H7 (cell line): ENCODE measurements around the gene LIN7B. TPM values are rescaled to one million over a fixed set of nuclear protein-coding genes. Genes with fewer than 3 reads are reported as not detected.
"Not testable (repeated sequence)": the region's sequence is repeated elsewhere in the genome, so short reads cannot be mapped to it uniquely, and the experiment has no call there.

Experiments used
- DNase-seq: peaks from one replicate; pipeline ENCODE4 v3.0.0; 2012
- H3K27me3 ChIP-seq: 2 replicates; pipeline ENCODE4 v1.6.0; 2011; ENCODE audit warnings: mild to moderate bottlenecking, low read length; ENCODE audit not compliant: control insufficient read depth, insufficient read depth
- H3K36me3 ChIP-seq: replicated peaks from 2 replicates; pipeline ENCODE4 v1.5.1; 2011; ENCODE audit warnings: low read length; ENCODE audit not compliant: control insufficient read depth, insufficient read depth
- H3K4me3 ChIP-seq: 2 replicates; pipeline ENCODE4 v1.5.1; 2011; ENCODE audit warnings: low read depth, mild to moderate bottlenecking, control low read depth, low read length, moderate library complexity; ENCODE audit not compliant: insufficient read depth
- total RNA-seq: library from RNA; depleted of rRNA; stranded (reverse); fragments of >200 nt; shearing (Covaris generic); gene quantifications from 2 replicates; pipeline ENCODE4 v1.2.3, GENCODE V29; 2014

LIN7B gene
- total RNA-seq, 1 experiment from 2014 or later, result 4.1 TPM

DNA sequence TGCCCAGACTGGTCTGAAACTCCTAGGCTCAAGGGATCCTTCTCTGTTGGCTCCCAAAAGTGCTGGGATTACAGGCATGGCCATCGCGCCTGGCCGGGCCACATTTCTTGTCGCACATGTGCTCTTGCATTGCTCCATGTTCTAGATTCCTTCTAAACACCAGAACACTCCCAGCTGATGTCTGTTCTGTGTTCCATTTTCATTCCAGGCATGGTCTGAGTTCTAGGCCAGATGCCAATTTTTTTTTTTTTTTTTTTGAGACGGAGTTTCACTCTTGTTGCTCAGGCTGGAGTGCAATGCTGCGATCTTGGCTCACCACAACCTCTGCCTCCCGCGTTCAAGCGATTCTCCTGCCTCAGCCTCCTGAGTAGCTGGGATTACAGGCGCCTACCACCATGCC lies 7.7 kb downstream of the LIN7B start:
- not testable (repeated sequence) for H3K4me3 ChIP-seq, H3K36me3 ChIP-seq, DNase-seq
- H3K27me3 ChIP-seq, result peaks cover 37% of the 10 kb centered on the region

DNA sequence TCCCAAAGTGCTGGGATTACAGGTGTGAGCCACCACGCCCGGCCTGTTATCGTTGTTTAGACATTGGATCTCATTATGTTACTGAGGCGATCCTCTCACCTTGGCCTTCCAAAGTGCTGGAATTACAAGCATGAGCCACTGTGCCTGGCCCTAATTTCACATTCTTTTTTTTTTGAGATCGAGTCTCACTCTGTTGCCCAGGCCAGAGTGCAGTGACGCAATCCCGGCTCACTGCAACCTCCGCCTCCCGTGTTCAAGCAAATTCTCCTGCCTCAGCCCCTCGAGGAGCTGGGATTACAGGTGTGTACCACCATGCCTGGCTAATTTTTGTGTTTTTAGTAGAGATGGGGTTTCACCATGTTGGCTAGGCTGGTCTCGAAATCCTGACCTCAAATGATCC lies 9.1 kb downstream of the LIN7B start:
- H3K36me3 ChIP-seq, H3K4me3 ChIP-seq, DNase-seq: not testable (repeated sequence)
- H3K27me3 ChIP-seq, result peaks cover 39% of the 10 kb centered on the region

DNA sequence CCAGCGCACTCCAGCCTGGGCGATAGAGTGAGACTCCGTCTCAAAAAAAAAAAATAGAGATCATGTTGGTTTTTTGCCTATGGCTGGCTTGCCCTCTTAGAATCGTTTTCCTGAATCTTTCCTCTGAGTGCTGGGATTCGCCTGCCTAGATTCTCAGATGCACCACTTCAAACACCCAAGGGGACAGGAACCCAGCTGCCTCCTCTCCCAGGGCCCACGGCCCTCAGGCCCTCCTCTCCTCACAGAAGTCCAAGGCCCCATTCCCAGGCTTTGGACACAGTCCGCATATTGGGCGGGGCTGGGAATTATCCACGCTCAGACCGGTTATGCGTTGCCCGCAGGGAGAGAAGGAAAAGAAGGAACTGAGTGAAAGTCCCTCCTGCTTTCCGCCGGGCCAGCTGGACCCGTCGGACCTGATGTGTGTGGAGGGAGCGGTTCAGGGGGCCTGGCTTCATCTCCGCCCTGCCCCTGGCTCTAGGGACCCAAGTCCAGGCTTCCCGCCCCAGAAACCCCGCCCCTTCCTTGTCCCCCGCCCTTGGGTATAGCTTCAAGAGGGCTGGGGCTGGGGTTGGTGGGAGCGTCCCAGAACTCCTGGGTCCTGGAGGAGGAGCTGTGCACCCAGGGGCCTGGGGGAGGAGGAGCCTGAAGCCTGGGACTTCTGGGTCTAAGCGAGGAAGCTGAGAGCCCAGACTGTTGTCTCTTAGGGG lies 11.0 kb downstream of the LIN7B start:
- Histone ChIP-seq H3K27me3 (peaks cover 40% of the 10 kb centered on the region), H3K4me3 (peak overlapping the region; percentile 16; the same call in 1 of the 2 replicates), H3K36me3 (no peaks in the 10 kb centered on the region; the same call in 1 of the 2 replicates)
- peak; percentile 88 for DNase-seq

DNA sequence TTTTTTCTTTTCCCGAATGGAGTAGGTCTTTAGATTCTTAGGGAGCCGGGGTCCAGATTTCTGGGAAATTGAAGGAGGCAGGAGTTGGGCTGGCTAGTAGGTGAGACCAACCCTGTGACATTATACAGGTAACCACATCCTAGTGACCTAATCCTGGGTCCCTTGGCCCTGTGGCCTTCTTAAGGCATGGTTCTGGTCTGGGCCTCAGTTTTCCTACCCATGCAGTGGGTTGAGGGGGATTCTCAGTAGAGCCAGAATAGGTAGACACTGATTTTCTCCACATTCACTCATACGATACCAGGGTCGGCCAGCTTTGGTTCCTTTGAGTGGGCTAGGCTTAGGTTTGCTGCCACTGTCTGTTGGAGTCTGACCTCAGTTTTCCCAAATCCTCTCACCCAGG lies 12.4 kb downstream of the LIN7B start:
- DNase-seq, result no peak
- H3K36me3 ChIP-seq, result no peaks in the 10 kb centered on the region; the same call in 1 of the 2 replicates
- H3K4me3 ChIP-seq, result no peak overlapping the region
- peaks cover 30% of the 10 kb centered on the region; the same call in 1 of the 2 replicates for H3K27me3 ChIP-seq

DNA sequence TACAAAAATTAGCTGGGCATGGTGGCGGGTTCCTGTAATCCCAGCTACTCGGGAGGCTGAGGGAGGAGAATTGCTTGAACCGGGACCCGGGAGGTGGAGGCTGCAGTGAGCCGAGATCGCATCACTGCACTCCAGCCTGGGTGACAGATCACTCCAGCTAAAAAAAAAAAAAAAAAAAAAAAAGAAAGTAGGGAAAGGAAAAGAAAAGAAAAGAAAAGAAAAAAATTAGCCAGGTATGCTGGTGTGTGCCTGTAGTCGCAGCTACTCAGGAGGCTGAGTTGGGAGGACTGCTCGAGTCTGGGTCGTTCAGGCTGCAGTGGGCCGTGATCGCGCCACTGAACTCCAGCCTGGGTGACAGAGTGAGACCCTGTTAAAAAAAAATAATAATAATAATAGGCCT lies 13.1 kb downstream of the LIN7B start:
- DNase-seq, H3K36me3 ChIP-seq, H3K4me3 ChIP-seq: not testable (repeated sequence)
- H3K27me3 ChIP-seq, result peaks cover 27% of the 10 kb centered on the region; the same call in 1 of the 2 replicates

DNA sequence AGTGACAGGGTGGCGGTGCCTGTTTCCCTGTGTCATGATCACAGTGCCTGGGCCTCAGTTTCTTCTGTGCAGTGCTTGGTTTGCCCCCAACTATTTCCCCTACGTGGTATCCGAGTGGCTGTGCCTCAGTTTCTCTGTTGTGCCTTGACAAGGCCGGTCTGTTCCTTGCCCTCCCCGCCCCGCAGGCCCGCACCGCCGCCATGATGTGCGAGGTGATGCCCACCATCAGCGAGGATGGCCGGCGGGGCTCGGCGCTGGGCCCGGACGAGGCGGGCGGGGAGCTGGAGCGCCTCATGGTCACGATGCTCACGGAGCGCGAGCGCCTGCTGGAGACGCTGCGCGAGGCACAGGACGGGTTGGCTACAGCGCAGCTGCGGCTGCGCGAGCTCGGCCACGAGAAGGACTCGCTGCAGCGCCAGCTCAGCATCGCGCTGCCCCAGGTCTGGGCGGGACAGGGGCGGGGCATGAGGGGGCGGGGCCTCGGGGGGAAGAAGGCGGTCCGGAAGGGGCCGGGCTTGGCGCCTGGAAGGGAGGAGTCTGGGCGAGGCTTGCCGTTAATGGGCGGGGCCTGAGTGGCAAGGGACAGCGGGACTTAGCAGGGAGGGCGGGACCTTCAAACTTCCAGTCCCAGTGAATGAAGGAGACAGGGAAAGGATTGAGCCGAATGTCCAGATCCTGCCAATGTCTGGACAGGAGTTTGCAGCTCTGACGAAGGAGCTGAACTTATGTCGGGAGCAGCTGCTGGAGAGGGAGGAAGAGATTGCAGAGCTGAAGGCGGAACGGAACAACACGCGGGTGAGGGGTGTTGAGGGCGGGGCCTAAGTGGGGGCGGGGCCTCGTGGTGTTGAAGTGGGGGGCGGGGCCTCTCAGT lies 13.7 kb downstream of the LIN7B start:
- Histone ChIP-seq H3K4me3 (peak overlapping the region; percentile 50), H3K36me3 (no peaks in the 10 kb centered on the region; the same call in 1 of the 2 replicates), H3K27me3 (peaks cover 25% of the 10 kb centered on the region; the same call in 1 of the 2 replicates)
- peak; percentile 99 for DNase-seq

DNA sequence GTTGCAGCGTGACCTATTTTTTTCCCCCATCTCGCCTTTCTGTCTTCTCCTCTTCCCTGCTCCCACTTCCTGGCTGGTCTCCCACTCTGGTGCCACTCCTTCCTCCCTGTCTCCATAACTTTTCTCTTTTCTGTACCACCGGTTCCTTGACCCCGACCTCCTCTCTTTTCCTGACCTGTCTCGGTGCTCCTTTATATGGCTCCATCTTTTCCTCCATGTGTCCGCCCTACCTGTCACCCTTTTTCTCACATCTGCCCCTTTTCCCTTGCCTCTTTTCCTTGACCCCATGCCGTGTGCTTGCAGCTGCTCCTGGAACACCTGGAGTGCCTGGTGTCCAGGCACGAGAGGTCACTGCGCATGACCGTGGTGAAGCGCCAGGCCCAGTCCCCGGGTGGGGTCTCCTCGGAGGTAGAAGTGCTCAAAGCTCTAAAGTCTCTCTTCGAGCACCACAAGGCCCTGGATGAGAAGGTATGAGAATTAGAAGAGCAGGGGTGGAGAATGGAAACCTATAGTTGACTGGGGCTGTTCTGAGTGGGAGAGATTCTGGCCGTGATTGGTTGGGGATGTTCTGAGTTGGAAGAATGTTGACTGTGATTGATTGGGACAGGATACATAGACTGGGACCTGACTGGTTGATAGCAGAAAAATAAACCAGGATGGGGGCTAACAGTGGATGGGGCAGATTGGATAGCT lies 14.5 kb downstream of the LIN7B start:
- DNase-seq, result no peak
- H3K27me3 ChIP-seq, result peaks cover 26% of the 10 kb centered on the region; the same call in 1 of the 2 replicates
- H3K36me3 ChIP-seq, result no peaks in the 10 kb centered on the region; the same call in 1 of the 2 replicates
- peak overlapping the region; percentile 48 for H3K4me3 ChIP-seq

DNA sequence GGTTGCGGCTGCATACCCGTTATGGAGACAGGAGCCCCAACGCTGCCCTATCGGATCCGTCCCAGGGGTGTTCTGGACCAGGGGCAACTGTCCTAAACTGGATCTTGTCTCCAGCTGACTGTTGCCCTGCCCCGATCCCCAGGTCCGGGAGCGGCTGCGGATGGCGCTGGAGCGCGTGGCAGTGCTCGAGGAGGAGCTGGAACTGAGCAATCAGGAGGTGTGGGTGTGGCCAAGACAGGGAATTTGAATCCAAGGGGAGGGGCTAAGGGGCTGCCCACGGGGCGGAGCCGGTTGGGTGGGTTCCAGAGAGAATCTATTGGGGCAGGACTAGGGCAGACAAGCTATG lies 15.0 kb downstream of the LIN7B start:
- Histone ChIP-seq H3K4me3 (peak overlapping the region; percentile 48), H3K27me3 (peaks cover 27% of the 10 kb centered on the region; the same call in 1 of the 2 replicates), H3K36me3 (no peaks in the 10 kb centered on the region; the same call in 1 of the 2 replicates)
- peak; percentile 89 for DNase-seq

DNA sequence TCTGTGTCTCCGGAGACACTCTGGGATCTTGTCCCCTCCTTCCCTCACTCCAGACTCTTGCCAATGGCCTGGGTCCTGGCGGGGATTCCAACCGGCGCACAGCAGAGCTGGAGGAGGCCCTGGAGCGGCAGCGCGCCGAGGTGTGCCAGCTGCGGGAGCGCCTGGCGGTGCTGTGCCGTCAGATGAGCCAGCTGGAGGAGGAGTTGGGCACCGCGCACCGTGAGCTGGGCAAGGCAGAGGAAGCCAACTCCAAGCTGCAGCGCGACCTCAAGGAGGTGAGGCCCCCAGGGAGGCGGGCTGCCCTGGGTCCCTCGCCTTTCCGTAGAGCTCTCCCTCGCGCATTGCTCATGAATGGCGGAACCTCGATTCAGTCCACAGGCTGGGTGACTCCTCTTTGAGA lies 16.2 kb downstream of the LIN7B start:
- H3K27me3 ChIP-seq, result peaks cover 24% of the 10 kb centered on the region; the same call in 1 of the 2 replicates
- DNase-seq, result peak; percentile 23
- H3K36me3 ChIP-seq, result no peaks in the 10 kb centered on the region; the same call in 1 of the 2 replicates
- no peak overlapping the region for H3K4me3 ChIP-seq

DNA sequence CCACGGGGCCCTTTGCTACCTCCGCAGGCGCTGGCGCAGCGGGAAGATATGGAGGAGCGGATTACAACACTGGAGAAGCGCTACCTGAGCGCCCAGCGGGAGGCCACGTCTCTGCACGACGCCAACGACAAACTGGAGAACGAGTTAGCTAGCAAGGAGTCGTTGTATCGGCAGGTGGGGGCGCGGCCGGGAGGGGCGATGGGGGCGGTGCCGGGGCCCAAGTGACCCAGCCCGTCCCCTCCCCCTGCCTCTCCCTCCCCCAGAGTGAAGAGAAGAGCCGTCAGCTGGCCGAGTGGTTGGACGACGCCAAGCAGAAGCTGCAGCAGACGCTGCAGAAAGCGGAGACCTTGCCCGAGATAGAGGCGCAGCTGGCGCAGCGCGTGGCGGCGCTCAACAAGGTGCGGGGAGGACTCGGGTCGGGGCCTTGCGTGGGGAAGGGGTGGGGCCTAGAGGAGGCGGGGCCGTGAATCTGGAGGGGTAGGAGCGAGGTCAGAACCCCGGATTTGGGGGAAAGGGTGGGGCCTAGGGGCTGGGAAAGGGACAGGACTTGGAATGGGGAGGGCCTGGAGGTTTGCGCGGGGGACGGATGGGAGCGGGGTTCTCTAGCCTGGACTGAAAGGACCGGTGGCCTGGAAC lies 18.9 kb downstream of the LIN7B start:
- DNase-seq, result peak; percentile 92
- peaks cover 20% of the 10 kb centered on the region; the same call in 1 of the 2 replicates for H3K27me3 ChIP-seq
- peaks cover 1% of the 10 kb centered on the region for H3K36me3 ChIP-seq
- H3K4me3 ChIP-seq, result peak overlapping the region; percentile 47

DNA sequence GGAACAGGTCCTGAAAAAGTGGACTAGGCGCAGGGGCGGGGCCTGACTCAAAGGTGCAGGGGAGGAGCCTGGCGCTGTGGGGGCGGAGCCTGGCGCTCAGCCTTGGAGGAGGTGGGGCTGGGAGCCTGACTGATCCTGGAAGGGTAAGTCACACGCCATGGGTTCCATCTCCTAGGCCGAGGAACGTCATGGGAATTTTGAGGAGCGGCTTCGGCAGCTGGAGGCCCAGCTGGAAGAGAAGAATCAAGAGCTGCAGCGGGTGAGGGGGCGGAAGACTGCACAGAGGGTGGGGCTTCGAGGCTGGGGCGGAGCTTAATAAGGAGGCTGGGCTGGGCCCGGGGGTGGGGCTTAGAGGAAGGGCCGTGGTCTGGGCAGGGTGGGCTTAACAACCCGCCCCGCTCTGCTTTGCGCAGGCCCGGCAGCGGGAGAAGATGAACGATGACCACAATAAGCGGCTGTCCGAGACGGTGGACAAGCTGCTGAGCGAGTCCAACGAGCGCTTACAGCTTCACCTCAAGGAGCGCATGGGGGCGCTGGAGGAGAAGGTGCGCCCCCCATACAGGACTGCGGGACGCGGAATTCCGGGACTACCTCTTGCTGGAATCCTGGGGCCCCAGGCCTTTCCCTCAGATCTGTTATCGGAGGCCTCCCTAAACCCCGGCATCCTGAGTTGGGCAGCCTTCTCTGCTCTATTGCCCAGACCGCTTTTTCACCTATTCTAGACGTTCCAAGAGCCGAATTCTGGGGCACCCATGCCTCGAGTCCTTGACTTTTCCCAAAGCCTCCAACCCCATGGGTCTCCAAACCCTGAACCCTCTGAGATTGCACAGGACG lies 19.7 kb downstream of the LIN7B start:
- peak; percentile 95 for DNase-seq
- H3K4me3 ChIP-seq, result peak overlapping the region; percentile 47
- H3K27me3 ChIP-seq, result peaks cover 20% of the 10 kb centered on the region; the same call in 1 of the 2 replicates
- H3K36me3 ChIP-seq, result peaks cover 1% of the 10 kb centered on the region

DNA sequence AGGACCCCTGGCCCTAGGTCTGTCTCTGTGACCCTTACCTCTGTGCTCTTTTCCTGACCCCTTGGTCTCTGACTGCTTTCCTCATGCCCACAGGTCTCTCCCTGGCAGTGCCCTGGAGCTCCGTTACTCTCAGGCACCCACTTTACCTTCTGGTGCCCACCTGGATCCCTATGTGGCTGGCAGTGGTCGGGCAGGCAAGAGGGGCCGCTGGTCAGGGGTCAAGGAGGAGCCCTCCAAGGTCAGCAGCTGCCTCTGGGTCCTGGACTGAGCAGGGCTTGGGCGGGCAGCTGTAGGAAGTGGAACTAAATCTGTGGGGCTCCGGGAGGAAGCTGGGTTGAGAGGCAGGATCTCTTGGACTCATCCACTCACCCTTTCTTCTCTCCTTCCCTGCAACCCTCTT lies 21.5 kb downstream of the LIN7B start:
- Histone ChIP-seq H3K27me3 (peaks cover 12% of the 10 kb centered on the region; the same call in 1 of the 2 replicates), H3K36me3 (peaks cover 1% of the 10 kb centered on the region), H3K4me3 (no peak overlapping the region)
- no peak for DNase-seq

DNA sequence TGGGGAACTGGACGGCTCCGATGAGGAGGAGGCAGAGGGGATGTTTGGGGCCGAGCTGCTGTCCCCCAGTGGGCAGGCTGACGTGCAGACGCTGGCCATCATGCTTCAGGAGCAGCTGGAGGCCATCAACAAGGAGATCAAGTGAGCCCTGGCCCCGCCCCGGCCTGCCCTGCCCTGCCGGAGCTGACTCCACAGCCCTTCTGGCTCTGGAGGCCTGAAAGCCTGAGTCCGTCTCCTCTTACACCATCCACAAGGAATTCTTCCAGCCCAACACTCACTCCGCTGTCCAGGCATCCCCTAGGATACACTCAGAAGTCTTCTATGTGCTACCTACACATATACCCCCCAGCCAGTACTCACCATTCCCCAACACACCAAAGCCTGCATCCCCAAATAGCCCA lies 22.6 kb downstream of the LIN7B start:
- Histone ChIP-seq H3K27me3 (peaks cover 13% of the 10 kb centered on the region; the same call in 1 of the 2 replicates), H3K36me3 (peaks cover 2% of the 10 kb centered on the region), H3K4me3 (no peak overlapping the region)
- peak; percentile 25 for DNase-seq
